MM.1S (cell line): Measurements from ENCODE around the gene LGR5.

Experiments
- DNase-seq: peaks from one replicate; pipeline ENCODE4 v3.0.0-alpha.2; 2015
- H2AFZ ChIP-seq: fragments of 300-600 bp; sonication (generic); 2 replicates; pipeline ENCODE4 v1.6.0; 2016; ENCODE audit warnings: antibody characterized with exemption, low read length
- H3F3A ChIP-seq: fragments of 300-600 bp; sonication (generic); 2 replicates; pipeline ENCODE4 v1.6.1; 2016; ENCODE audit warnings: mild to moderate bottlenecking, antibody characterized with exemption, low read length, moderate library complexity, mixed read lengths; ENCODE audit not compliant: insufficient read depth
- H3K27ac ChIP-seq: fragments of 300-600 bp; sonication (generic); 2 replicates; pipeline ENCODE4 v1.5.1; 2016; ENCODE audit warnings: mild to moderate bottlenecking, low read length
- H3K27me3 ChIP-seq: fragments of 300-600 bp; sonication (generic); replicated peaks from 2 replicates; pipeline ENCODE4 v1.6.0; 2016; ENCODE audit warnings: low read length; ENCODE audit not compliant: insufficient read depth
- H3K36me3 ChIP-seq: fragments of 300-600 bp; sonication (generic); replicated peaks from 2 replicates; pipeline ENCODE4 v1.6.1; 2016; ENCODE audit warnings: mild to moderate bottlenecking, low read length, mixed read lengths; ENCODE audit not compliant: insufficient read depth
- H3K4me1 ChIP-seq: fragments of 300-600 bp; sonication (generic); 2 replicates; pipeline ENCODE4 v1.6.1; 2016; ENCODE audit warnings: low read length, mixed read lengths
- H3K4me2 ChIP-seq: fragments of 300-600 bp; sonication (generic); 2 replicates; pipeline ENCODE4 v1.6.0; 2016; ENCODE audit warnings: low read depth, low read length
- H3K4me3 ChIP-seq: fragments of 300-600 bp; sonication (generic); 2 replicates; pipeline ENCODE4 v1.5.1; 2016; ENCODE audit warnings: low read length, mixed read lengths
- H3K79me2 ChIP-seq: fragments of 300-600 bp; sonication (generic); 2 replicates; pipeline ENCODE4 v1.6.1; 2016; ENCODE audit warnings: mixed run types, low read length, mixed read lengths
- H3K9ac ChIP-seq: fragments of 300-600 bp; sonication (generic); 2 replicates; pipeline ENCODE4 v1.6.1; 2016; ENCODE audit warnings: low read length, mixed read lengths
- H3K9me2 ChIP-seq: fragments of 300-600 bp; sonication (generic); replicated peaks from 2 replicates; pipeline ENCODE4 v1.6.1; 2016; ENCODE audit warnings: mild to moderate bottlenecking, low read length, mixed read lengths; ENCODE audit not compliant: insufficient read depth
- H3K9me3 ChIP-seq: fragments of 300-600 bp; sonication (generic); replicated peaks from 2 replicates; pipeline ENCODE4 v1.6.1; 2016; ENCODE audit warnings: mild to moderate bottlenecking, low read length, mixed read lengths; ENCODE audit not compliant: insufficient read depth
- H4K20me1 ChIP-seq: fragments of 300-600 bp; sonication (generic); 2 replicates; pipeline ENCODE4 v1.6.1; 2016; ENCODE audit warnings: mild to moderate bottlenecking, low read length, moderate library complexity, mixed read lengths; ENCODE audit not compliant: insufficient read depth
- EZH2 ChIP-seq: fragments of 300-600 bp; sonication (generic); optimal IDR thresholded peaks from 2 replicates; pipeline ENCODE3; 2017; ENCODE audit warnings: low read depth, mild to moderate bottlenecking, antibody characterized with exemption, low read length, mixed read lengths
- EZH2phosphoT487 ChIP-seq: fragments of 300-600 bp; sonication (generic); IDR thresholded peaks from 2 replicates; pipeline ENCODE4 v1.6.1; 2018; ENCODE audit warnings: antibody characterized with exemption, low read length
- TF ChIP-seq, protein P1 (sequence below): fragments of 300-600 bp; sonication (generic); IDR thresholded peaks from 2 replicates; pipeline ENCODE4 v1.5.1; 2016; ENCODE audit warnings: antibody characterized with exemption, low read length, mixed read lengths

LGR5 gene

DNA sequence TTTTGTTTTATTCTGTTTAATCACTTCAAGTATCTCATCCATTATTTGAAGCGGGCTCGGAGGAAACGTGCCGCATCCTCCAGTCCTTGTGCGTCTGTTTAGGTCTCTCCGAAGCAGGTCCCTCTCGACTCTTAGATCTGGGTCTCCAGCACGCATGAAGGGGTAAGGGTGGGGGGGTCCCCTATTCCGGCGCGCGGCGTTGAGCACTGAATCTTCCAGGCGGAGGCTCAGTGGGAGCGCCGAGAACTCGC is 311 bp upstream of the LGR5 start:
- Histone ChIP-seq H3K4me1 (no peaks in the 10 kb centered on the region), H3K9me3 (no peaks in the 10 kb centered on the region), H4K20me1 (no peaks in the 10 kb centered on the region), H3K27me3 (no peaks in the 10 kb centered on the region), H3K9ac (no peak overlapping the region), H3K4me2 (peak overlapping the region; percentile 88; the same call in 1 of the 2 replicates), H3K9me2 (no peaks in the 10 kb centered on the region), H3F3A (no peaks in the 10 kb centered on the region), H2AFZ (no peak overlapping the region), H3K4me3 (peak overlapping the region; percentile 50), H3K36me3 (no peaks in the 10 kb centered on the region), H3K79me2 (no peaks in the 10 kb centered on the region), H3K27ac (no peak overlapping the region)
- no peak for TF ChIP-seq EZH2phosphoT487
- no peak for TF ChIP-seq EZH2
- TF ChIP-seq, protein P1, sequence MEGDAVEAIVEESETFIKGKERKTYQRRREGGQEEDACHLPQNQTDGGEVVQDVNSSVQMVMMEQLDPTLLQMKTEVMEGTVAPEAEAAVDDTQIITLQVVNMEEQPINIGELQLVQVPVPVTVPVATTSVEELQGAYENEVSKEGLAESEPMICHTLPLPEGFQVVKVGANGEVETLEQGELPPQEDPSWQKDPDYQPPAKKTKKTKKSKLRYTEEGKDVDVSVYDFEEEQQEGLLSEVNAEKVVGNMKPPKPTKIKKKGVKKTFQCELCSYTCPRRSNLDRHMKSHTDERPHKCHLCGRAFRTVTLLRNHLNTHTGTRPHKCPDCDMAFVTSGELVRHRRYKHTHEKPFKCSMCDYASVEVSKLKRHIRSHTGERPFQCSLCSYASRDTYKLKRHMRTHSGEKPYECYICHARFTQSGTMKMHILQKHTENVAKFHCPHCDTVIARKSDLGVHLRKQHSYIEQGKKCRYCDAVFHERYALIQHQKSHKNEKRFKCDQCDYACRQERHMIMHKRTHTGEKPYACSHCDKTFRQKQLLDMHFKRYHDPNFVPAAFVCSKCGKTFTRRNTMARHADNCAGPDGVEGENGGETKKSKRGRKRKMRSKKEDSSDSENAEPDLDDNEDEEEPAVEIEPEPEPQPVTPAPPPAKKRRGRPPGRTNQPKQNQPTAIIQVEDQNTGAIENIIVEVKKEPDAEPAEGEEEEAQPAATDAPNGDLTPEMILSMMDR, result no peak
- DNase-seq, result no peak

DNA sequence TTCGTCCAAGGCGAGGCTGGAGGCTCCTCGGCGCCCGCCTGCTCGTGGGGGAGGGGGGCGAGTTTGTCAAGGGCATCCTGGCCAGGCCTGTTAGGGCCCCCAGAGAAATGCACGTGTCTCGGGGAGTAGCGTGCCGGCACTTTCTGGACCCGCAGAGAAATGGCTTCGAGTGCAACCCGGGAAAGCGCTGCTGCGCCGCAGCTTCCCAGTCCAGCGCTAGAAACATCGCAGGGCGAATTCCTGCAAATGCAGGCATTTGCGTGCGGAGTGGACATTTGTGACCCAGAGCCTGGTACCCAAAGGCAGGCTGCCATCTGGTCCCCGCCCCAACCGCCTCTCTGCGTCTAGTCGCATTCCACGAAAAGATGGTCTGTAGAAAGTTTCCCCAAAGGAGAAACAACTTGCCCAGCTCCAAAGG is 756 bp downstream of the LGR5 start:
- Histone ChIP-seq H3K79me2 (no peaks in the 10 kb centered on the region), H2AFZ (peak overlapping the region; percentile 77), H3K4me1 (no peaks in the 10 kb centered on the region), H3K9ac (no peak overlapping the region), H3K27ac (no peak overlapping the region), H3F3A (no peaks in the 10 kb centered on the region), H3K4me2 (peak overlapping the region; percentile 88), H3K27me3 (no peaks in the 10 kb centered on the region), H4K20me1 (no peaks in the 10 kb centered on the region), H3K4me3 (peak overlapping the region; percentile 50), H3K36me3 (no peaks in the 10 kb centered on the region), H3K9me2 (no peaks in the 10 kb centered on the region), H3K9me3 (no peaks in the 10 kb centered on the region)
- no peak for DNase-seq
- TF ChIP-seq, protein P1, result no peak
- TF ChIP-seq EZH2, result no peak
- no peak for TF ChIP-seq EZH2phosphoT487

DNA sequence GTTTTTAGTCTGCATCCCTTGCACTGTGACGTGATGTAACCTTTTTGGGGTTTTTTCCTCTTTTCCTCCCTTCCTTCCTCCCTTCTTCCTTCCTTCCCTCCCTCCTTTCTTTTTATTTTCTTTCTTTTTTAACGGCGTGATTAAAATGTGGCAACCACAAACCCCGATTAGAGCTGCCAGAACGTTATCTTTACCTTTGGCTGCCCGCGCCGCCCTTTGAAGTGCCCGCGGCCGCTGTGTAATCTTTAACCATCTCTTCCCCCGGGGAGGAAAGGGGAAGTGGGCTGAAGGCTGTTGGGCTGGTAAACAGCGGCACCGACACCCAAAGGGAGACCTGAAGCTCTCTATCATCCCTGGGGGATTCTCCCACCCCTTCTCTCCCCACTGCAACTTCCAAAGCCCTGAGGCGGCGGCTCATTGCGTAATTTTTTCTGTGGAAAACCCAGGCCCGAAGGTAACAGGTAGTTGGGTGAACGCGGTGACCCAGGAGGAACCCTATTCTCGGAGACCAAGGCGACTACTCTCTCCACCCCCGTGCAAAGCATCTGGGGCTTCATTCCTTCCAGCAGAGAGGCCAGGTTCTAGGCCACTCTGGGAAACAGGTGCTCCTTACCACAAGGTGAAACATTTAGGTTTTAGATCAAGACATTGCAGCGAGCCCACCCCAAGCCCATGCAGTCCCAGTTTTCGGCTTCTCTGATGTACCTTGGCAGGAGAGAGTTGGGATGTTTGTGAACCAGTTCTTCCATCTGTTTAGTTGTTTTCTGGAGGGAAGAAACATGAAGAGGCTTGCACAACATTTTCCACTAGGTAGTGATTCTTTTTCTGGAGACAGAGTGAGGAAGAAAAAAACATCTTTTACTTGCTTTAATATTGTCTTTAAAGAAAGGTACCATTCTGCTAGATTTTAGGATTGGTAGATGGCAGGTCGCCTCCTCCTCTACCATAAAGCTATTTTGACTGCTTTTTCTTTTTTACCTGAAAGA is 1.5 kb downstream of the LGR5 start:
- no peaks in the 10 kb centered on the region for H3K9me3 ChIP-seq
- H3K36me3 ChIP-seq, result no peaks in the 10 kb centered on the region
- H3K4me3 ChIP-seq, result no peak overlapping the region
- no peak overlapping the region for H3K9ac ChIP-seq
- no peak overlapping the region for H2AFZ ChIP-seq
- H3K79me2 ChIP-seq, result no peaks in the 10 kb centered on the region
- H3K9me2 ChIP-seq, result no peaks in the 10 kb centered on the region
- no peaks in the 10 kb centered on the region for H4K20me1 ChIP-seq
- no peak overlapping the region for H3K27ac ChIP-seq
- H3K27me3 ChIP-seq, result no peaks in the 10 kb centered on the region
- H3K4me2 ChIP-seq, result no peak overlapping the region
- H3F3A ChIP-seq, result no peaks in the 10 kb centered on the region
- no peaks in the 10 kb centered on the region for H3K4me1 ChIP-seq
- TF ChIP-seq, protein P1, result no peak
- DNase-seq, result no peak
